Measurements from ENCODE around the gene CAB39.

DNA sequence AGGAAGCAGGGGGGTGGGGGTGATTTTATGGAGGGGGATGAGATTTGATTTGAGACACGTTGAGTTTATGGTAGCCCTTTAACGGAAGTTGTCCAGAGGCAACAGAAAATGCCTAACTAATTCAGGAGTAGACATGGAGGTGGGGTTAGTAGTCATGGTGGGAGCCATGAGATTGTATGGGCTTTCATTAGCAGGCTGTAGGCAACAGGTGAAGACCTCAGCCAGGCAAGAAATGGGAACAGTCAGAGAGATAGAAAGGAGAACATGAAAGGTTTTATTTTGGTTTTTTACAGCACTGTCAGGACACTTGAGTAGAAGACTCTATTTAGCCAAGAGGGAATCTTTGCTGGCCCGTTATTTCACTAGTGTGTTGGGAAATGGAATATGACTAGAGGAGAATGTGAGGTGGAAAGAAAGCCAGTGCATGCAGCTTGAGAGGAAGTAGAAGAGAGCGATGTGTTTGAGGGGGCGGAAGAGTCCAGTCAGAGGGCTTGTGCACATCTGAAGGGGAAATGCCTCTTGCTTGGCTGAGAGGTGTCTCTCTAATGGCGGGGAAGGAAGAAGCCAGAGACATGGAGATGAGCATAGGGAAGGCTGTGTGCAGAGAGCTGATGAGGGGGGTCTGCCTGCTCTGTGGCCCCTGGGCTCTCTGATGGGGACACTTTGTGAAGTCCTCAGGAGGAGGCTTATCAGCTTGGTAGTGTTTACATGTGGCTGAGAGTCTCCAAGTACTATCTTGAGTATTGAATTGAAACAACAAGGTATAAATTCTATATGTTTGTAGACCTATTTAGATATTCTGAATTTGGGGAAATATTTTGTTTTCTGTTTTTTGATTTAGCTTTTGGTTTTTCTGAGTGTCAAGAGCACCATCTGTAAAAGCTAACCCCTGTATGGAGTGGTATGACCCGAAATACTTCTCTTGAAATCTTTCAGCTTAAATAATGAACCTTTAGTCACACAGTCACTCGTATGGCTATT lies 85.2 kb downstream of the CAB39 start:
- TF ChIP-seq, protein P1, sequence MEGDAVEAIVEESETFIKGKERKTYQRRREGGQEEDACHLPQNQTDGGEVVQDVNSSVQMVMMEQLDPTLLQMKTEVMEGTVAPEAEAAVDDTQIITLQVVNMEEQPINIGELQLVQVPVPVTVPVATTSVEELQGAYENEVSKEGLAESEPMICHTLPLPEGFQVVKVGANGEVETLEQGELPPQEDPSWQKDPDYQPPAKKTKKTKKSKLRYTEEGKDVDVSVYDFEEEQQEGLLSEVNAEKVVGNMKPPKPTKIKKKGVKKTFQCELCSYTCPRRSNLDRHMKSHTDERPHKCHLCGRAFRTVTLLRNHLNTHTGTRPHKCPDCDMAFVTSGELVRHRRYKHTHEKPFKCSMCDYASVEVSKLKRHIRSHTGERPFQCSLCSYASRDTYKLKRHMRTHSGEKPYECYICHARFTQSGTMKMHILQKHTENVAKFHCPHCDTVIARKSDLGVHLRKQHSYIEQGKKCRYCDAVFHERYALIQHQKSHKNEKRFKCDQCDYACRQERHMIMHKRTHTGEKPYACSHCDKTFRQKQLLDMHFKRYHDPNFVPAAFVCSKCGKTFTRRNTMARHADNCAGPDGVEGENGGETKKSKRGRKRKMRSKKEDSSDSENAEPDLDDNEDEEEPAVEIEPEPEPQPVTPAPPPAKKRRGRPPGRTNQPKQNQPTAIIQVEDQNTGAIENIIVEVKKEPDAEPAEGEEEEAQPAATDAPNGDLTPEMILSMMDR (conservative IDR thresholded peaks at IDR 0.05 in 1 of 2, IDR thresholded peaks at IDR 0.05 in 1 of 2; ENCODE audit: low read depth in 1 of 2, low read length in 2 of 2): no peak
- no peak for TF ChIP-seq EZH2 (IDR thresholded peaks at IDR 0.05; ENCODE audit: low read length, missing control alignments)

Measured in fibroblast of lung (primary cell).